ENCODE results near the gene ATG2B. TPM values are rescaled to one million over a fixed set of nuclear protein-coding genes. Genes with fewer than 3 reads are reported as not detected.

The ATG2B gene
- total RNA-seq, 1 experiment from 2014 or later: 60.8 TPM

GRCh38 chr14:96316087-96316486 is 47.1 kb downstream of the ATG2B start:
- H3K27ac ChIP-seq (ENCODE audit: low read length): no peak overlapping the region
- peaks cover 42% of the 10 kb centered on the region; the same call in 1 of the 2 replicates for H3K36me3 ChIP-seq (ENCODE audit: insufficient read depth, low read length)
- no peak overlapping the region for H3K9ac ChIP-seq (ENCODE audit: low read length)
- DNase-seq: no peak
- H3K79me2 ChIP-seq (ENCODE audit: low read length): no peaks in the 10 kb centered on the region
- H4K20me1 ChIP-seq (ENCODE audit: insufficient read depth, low read depth, low read length): no peaks in the 10 kb centered on the region
- H3K9me3 ChIP-seq (ENCODE audit: low read length): no peaks in the 10 kb centered on the region
- H3K4me1 ChIP-seq (ENCODE audit: low read length): peaks cover 11% of the 10 kb centered on the region
- no peak overlapping the region for H2AFZ ChIP-seq (ENCODE audit: low read length)
- H3K4me2 ChIP-seq (ENCODE audit: low read depth, low read length, poor library complexity, severe bottlenecking): no peak overlapping the region
- H3K4me3 ChIP-seq (ENCODE audit: low read length): no peak overlapping the region
- no peaks in the 10 kb centered on the region for H3K27me3 ChIP-seq (ENCODE audit: low read length)
- no peaks in the 10 kb centered on the region for H3K9me2 ChIP-seq (replicated peaks; ENCODE audit: insufficient read depth, low read length)

GRCh38 chr14:96310906-96311305 is 52.2 kb downstream of the ATG2B start:
- Histone ChIP-seq H3K27me3 (ENCODE audit: low read length) (no peaks in the 10 kb centered on the region), H3K27ac (ENCODE audit: low read length) (no peak overlapping the region), H3K9me2 (replicated peaks; ENCODE audit: insufficient read depth, low read length) (no peaks in the 10 kb centered on the region), H3K79me2 (ENCODE audit: low read length) (peaks cover 3% of the 10 kb centered on the region; the same call in 1 of the 2 replicates), H3K9ac (ENCODE audit: low read length) (no peak overlapping the region), H3K4me3 (ENCODE audit: low read length) (no peak overlapping the region), H3K4me1 (ENCODE audit: low read length) (0 out of 2 replicates have a peak, but pooled peaks cover 4% of the 10 kb centered on the region), H4K20me1 (ENCODE audit: insufficient read depth, low read depth, low read length) (no peaks in the 10 kb centered on the region), H3K36me3 (ENCODE audit: insufficient read depth, low read length) (peaks cover 63% of the 10 kb centered on the region), H3K4me2 (ENCODE audit: low read depth, low read length, poor library complexity, severe bottlenecking) (no peak overlapping the region), H2AFZ (ENCODE audit: low read length) (no peak overlapping the region), H3K9me3 (ENCODE audit: low read length) (no peaks in the 10 kb centered on the region)
- DNase-seq: no peak

GRCh38 chr14:96309896-96310330 is 53.2 kb downstream of the ATG2B start:
- peaks cover 3% of the 10 kb centered on the region; the same call in 1 of the 2 replicates for H3K79me2 ChIP-seq (ENCODE audit: low read length)
- no peak for DNase-seq
- H4K20me1 ChIP-seq (ENCODE audit: insufficient read depth, low read depth, low read length): no peaks in the 10 kb centered on the region
- H3K4me2 ChIP-seq (ENCODE audit: low read depth, low read length, poor library complexity, severe bottlenecking): no peak overlapping the region
- peaks cover 56% of the 10 kb centered on the region for H3K36me3 ChIP-seq (ENCODE audit: insufficient read depth, low read length)
- 0 out of 2 replicates have a peak, but pooled peaks cover 4% of the 10 kb centered on the region for H3K4me1 ChIP-seq (ENCODE audit: low read length)
- no peaks in the 10 kb centered on the region for H3K9me3 ChIP-seq (ENCODE audit: low read length)
- H3K27me3 ChIP-seq (ENCODE audit: low read length): no peaks in the 10 kb centered on the region
- no peaks in the 10 kb centered on the region for H3K9me2 ChIP-seq (replicated peaks; ENCODE audit: insufficient read depth, low read length)
- H2AFZ ChIP-seq (ENCODE audit: low read length): no peak overlapping the region
- no peak overlapping the region for H3K9ac ChIP-seq (ENCODE audit: low read length)
- H3K27ac ChIP-seq (ENCODE audit: low read length): no peak overlapping the region
- H3K4me3 ChIP-seq (ENCODE audit: low read length): no peak overlapping the region

- H3K4me2 ChIP-seq (ENCODE audit: low read depth, low read length, poor library complexity, severe bottlenecking): no peak overlapping the region
- H3K9me3 ChIP-seq (ENCODE audit: low read length): no peaks in the 10 kb centered on the region
- H4K20me1 ChIP-seq (ENCODE audit: insufficient read depth, low read depth, low read length): no peaks in the 10 kb centered on the region
- no peak overlapping the region for H3K27ac ChIP-seq (ENCODE audit: low read length)
- 0 out of 2 replicates have a peak, but pooled peaks cover 4% of the 10 kb centered on the region for H3K4me1 ChIP-seq (ENCODE audit: low read length)
- DNase-seq: no peak
- H3K79me2 ChIP-seq (ENCODE audit: low read length): peaks cover 3% of the 10 kb centered on the region; the same call in 1 of the 2 replicates
- no peaks in the 10 kb centered on the region for H3K9me2 ChIP-seq (replicated peaks; ENCODE audit: insufficient read depth, low read length)
- H3K36me3 ChIP-seq (ENCODE audit: insufficient read depth, low read length): peaks cover 56% of the 10 kb centered on the region
- H2AFZ ChIP-seq (ENCODE audit: low read length): no peak overlapping the region
- H3K9ac ChIP-seq (ENCODE audit: low read length): no peak overlapping the region
- H3K27me3 ChIP-seq (ENCODE audit: low read length): no peaks in the 10 kb centered on the region
- H3K4me3 ChIP-seq (ENCODE audit: low read length): no peak overlapping the region
Measured at GRCh38 chr14:96309133-96309895, 53.8 kb downstream of the ATG2B start.

GRCh38 chr14:96307434-96307833 is 55.7 kb downstream of the ATG2B start:
- Histone ChIP-seq H3K79me2 (ENCODE audit: low read length) (peaks cover 3% of the 10 kb centered on the region; the same call in 1 of the 2 replicates), H4K20me1 (ENCODE audit: insufficient read depth, low read depth, low read length) (no peaks in the 10 kb centered on the region), H3K9ac (ENCODE audit: low read length) (no peak overlapping the region), H3K4me1 (ENCODE audit: low read length) (0 out of 2 replicates have a peak, but pooled peaks cover 4% of the 10 kb centered on the region), H3K9me3 (ENCODE audit: low read length) (no peaks in the 10 kb centered on the region), H3K36me3 (ENCODE audit: insufficient read depth, low read length) (peaks cover 59% of the 10 kb centered on the region), H2AFZ (ENCODE audit: low read length) (no peak overlapping the region), H3K4me3 (ENCODE audit: low read length) (no peak overlapping the region), H3K27me3 (ENCODE audit: low read length) (no peaks in the 10 kb centered on the region), H3K4me2 (ENCODE audit: low read depth, low read length, poor library complexity, severe bottlenecking) (no peak overlapping the region), H3K27ac (ENCODE audit: low read length) (no peak overlapping the region), H3K9me2 (replicated peaks; ENCODE audit: insufficient read depth, low read length) (no peaks in the 10 kb centered on the region)
- DNase-seq: no peak

- Histone ChIP-seq H3K4me3 (ENCODE audit: low read length) (no peak overlapping the region), H3K36me3 (ENCODE audit: insufficient read depth, low read length) (peaks cover 52% of the 10 kb centered on the region), H3K4me1 (ENCODE audit: low read length) (no peaks in the 10 kb centered on the region), H3K4me2 (ENCODE audit: low read depth, low read length, poor library complexity, severe bottlenecking) (no peak overlapping the region), H2AFZ (ENCODE audit: low read length) (no peak overlapping the region), H3K9me3 (ENCODE audit: low read length) (no peaks in the 10 kb centered on the region), H3K79me2 (ENCODE audit: low read length) (no peaks in the 10 kb centered on the region), H4K20me1 (ENCODE audit: insufficient read depth, low read depth, low read length) (no peaks in the 10 kb centered on the region), H3K9ac (ENCODE audit: low read length) (no peak overlapping the region), H3K9me2 (replicated peaks; ENCODE audit: insufficient read depth, low read length) (no peaks in the 10 kb centered on the region), H3K27me3 (ENCODE audit: low read length) (no peaks in the 10 kb centered on the region), H3K27ac (ENCODE audit: low read length) (no peak overlapping the region)
- no peak for DNase-seq
Measured at GRCh38 chr14:96304956-96305355, 58.2 kb downstream of the ATG2B start.

- no peak overlapping the region for H3K27ac ChIP-seq (ENCODE audit: low read length)
- no peak overlapping the region for H3K9ac ChIP-seq (ENCODE audit: low read length)
- no peak for DNase-seq
- no peak overlapping the region for H2AFZ ChIP-seq (ENCODE audit: low read length)
- no peaks in the 10 kb centered on the region for H4K20me1 ChIP-seq (ENCODE audit: insufficient read depth, low read depth, low read length)
- H3K9me3 ChIP-seq (ENCODE audit: low read length): no peaks in the 10 kb centered on the region
- no peak overlapping the region for H3K4me3 ChIP-seq (ENCODE audit: low read length)
- no peaks in the 10 kb centered on the region for H3K9me2 ChIP-seq (replicated peaks; ENCODE audit: insufficient read depth, low read length)
- H3K36me3 ChIP-seq (ENCODE audit: insufficient read depth, low read length): peaks cover 42% of the 10 kb centered on the region; the same call in 1 of the 2 replicates
- no peaks in the 10 kb centered on the region for H3K79me2 ChIP-seq (ENCODE audit: low read length)
- H3K27me3 ChIP-seq (ENCODE audit: low read length): no peaks in the 10 kb centered on the region
- no peak overlapping the region for H3K4me2 ChIP-seq (ENCODE audit: low read depth, low read length, poor library complexity, severe bottlenecking)
- no peaks in the 10 kb centered on the region for H3K4me1 ChIP-seq (ENCODE audit: low read length)
Measured at GRCh38 chr14:96303981-96304380, 59.2 kb downstream of the ATG2B start.

GRCh38 chr14:96299441-96299840 is 63.7 kb downstream of the ATG2B start:
- H3K4me3 ChIP-seq (ENCODE audit: low read length): no peak overlapping the region
- no peaks in the 10 kb centered on the region for H3K4me1 ChIP-seq (ENCODE audit: low read length)
- no peaks in the 10 kb centered on the region for H3K9me2 ChIP-seq (replicated peaks; ENCODE audit: insufficient read depth, low read length)
- no peak overlapping the region for H3K9ac ChIP-seq (ENCODE audit: low read length)
- no peak overlapping the region for H3K27ac ChIP-seq (ENCODE audit: low read length)
- 0 out of 2 replicates have a peak, but pooled peaks cover 2% of the 10 kb centered on the region for H3K79me2 ChIP-seq (ENCODE audit: low read length)
- no peaks in the 10 kb centered on the region for H4K20me1 ChIP-seq (ENCODE audit: insufficient read depth, low read depth, low read length)
- DNase-seq: no peak
- no peak overlapping the region for H3K4me2 ChIP-seq (ENCODE audit: low read depth, low read length, poor library complexity, severe bottlenecking)
- peaks cover 27% of the 10 kb centered on the region; the same call in 1 of the 2 replicates for H3K36me3 ChIP-seq (ENCODE audit: insufficient read depth, low read length)
- H2AFZ ChIP-seq (ENCODE audit: low read length): no peak overlapping the region
- H3K27me3 ChIP-seq (ENCODE audit: low read length): no peaks in the 10 kb centered on the region
- no peaks in the 10 kb centered on the region for H3K9me3 ChIP-seq (ENCODE audit: low read length)
